NCI-H2171 treated with DMSO at 0.1 percent for 48 hours (cell line): ENCODE data around the gene BFSP1.
A peak's percentile ranks its signal among the peaks of the same experiment; 100 is the strongest.

Source experiments
- DNase-seq: peaks from one replicate; lab custom pipeline; 2025; lab: John Stamatoyannopoulos, UW

Gene BFSP1

DNA sequence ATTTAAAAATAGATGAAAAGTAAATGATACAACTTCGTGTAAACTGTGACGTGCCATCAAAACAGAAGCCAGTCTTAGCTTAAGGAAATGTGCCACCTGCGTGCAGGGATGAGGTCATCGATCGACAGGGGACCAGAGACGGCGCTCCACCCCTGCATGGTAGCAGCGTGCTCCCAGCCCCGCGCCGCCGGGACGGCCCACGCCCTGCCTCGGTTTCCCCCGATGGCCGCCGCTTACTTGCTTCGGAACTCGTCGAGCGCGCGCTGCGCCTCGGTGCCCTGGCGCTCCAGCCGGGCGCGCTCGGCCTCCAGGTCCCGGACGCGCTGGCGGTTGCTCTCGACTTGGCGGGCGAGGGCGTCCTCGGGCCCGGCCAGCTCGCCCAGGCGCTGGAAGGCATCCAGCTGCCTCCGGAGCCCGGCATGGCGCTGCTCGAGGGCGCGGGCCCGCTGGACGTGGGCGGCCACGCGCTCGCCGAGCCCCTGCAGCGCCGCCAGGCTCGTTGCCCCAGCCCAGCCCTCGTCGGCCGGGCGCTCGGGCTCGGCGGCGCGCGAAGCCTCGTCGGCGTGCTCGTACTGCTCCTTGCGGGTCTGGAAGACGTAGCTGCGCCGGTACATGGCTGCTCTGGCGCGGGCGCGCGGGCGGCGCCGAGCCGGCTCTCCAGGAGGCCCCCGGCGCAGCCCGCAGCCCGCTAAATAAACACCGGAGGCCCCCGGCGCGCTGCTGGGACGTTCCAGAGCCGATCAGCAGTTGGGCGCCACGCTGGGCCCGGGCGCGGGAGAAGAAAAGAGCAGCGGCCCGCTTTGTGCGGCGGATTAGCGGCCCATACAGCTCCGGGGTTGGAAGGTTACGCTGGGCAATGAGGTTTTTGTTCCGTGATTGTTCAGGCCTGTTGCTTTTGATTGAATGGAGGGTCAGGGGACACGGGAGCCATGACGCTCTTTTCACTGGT is at the start of gene BFSP1:
Gene BFSP1 (minus strand): TSS at position 664 of the 949 bp plus-strand sequence. CDS start 50 bp downstream, at position 614.
- DNase-seq = peak; percentile 76

DNA sequence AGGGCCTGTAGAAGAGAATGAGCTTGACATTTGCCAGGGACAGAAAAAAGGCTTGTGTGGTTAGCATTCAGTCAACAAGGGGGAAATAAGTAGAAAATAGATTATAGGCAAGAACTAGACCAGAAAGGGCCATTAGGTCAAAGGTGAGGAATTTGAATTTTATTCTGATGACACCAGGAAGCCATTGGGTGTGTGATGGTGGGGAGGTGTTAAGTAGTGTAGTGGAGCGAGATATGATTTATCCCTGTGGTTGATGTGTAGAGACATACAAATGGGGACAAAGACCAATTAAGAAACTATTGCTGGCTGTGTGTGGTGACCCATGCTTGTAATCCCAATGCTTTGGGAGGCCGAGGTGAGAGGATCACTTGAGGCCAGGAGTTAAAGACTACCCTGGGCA is 49.7 kb upstream of the BFSP1 start:
- DNase-seq = no peak

DNA sequence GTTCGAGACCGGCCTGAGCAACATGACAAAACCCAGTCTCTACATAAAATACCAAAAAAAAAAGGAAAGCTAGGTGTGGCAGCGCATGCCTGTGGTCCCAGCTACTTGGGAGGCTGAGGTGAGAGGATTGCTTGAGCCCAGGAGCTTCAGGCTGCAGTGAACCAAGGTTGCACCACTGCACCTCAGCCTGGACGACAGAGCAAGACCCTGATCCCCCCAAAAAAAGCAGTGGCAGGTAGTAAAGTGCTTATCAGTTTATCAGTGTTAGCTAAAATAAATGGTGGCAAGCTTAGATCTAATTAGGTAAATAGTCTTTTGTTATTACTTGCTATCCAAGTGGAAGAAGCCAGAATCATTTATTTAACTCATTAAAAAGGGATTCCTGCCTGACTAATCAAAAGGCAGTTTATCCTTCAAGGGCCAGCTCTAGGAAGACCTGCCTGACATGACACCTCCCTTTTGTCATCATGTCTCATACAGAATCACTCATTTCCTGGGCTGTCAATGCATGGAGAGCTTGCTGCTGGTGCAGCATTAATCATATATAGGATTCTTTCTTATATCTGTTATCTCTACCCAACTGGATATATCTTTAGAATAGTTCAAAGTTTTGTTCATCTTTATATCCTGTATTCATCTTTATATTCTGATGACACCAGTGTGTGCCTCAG is 48.3 kb upstream of the BFSP1 start:
- no peak for DNase-seq

DNA sequence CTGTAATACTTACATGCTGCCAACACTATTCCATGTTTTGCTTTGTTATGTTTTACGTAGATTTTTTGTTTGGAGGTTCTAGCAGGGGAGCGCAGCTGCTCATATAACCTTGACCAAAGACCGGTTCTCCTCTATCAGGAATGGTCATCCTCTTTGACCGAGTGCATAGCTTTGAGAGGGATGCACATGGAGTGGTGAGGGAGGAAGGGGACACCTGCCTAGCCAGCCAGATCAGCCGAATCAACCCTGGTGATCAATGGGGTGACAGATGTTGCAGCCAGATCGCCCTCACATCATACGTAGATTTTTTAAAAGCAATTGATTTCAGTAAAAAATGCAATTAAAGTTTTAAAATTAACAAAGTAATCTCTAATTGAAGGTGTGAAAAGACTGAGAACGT is 45.0 kb upstream of the BFSP1 start:
- no peak for DNase-seq

DNA sequence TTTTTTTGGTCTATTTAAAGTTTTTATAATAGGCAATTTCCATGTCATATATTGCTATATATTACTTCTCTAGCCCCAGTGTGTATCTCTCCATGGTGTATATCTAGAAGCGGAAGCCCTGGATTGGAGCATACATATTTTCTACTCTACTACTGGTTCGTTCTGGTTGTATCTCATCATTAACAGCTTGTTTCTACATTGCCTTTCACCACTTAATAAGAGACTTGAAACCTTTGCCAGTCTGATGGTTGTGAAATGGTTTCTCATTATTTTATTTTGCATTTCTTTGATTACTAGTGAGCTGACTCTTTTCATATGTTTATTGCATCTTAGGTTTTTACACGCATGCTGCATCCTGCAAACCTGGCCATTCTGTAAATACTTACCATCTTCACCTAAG is 42.3 kb upstream of the BFSP1 start:
- DNase-seq = no peak

DNA sequence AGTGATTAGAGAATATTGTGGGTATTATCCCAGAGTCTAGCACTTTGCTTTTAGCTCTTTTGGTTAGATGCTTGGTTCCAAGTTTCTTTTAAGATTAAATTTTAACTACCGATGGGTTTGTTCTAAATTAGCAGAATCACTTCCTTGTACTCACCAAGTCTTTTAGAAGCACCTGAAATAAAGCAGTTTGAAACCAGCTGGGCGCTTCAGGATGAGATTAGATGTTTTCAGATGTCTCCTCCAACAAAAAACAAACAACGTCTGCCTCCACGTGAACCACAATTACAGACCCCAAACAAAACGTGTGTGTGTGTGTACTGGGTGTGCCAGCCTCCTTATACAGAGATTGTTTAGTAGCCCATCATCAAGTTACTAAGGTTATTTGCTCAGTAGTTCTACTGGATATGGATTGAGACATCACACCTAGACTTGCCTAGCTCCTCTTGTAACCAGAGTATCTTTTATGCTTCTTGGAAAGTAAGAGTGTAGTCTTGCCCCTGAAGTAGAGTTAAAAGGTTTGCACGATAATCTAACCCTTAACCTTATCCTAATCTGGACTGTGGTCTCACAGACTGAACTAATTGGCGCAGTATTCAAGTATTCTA is 41.0 kb upstream of the BFSP1 start:
- peak; percentile 40 for DNase-seq

DNA sequence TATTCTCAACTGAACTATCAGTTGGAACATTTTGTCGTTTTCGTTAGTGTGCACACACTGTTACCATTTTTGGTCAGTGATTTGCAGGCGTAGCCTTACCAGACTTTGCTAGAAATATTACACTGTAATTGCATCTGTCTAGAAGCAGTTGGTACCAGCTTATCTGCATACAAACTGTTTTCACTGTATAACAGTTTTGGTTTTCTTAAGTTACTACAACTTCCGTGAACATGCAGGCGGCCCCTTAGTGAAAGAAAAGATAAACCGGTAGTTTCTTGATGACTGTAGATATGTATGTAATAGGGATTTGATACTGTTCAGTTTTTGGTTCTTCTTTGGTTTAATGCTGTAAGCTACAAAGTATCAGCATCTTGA is 40.0 kb upstream of the BFSP1 start:
- no peak for DNase-seq

DNA sequence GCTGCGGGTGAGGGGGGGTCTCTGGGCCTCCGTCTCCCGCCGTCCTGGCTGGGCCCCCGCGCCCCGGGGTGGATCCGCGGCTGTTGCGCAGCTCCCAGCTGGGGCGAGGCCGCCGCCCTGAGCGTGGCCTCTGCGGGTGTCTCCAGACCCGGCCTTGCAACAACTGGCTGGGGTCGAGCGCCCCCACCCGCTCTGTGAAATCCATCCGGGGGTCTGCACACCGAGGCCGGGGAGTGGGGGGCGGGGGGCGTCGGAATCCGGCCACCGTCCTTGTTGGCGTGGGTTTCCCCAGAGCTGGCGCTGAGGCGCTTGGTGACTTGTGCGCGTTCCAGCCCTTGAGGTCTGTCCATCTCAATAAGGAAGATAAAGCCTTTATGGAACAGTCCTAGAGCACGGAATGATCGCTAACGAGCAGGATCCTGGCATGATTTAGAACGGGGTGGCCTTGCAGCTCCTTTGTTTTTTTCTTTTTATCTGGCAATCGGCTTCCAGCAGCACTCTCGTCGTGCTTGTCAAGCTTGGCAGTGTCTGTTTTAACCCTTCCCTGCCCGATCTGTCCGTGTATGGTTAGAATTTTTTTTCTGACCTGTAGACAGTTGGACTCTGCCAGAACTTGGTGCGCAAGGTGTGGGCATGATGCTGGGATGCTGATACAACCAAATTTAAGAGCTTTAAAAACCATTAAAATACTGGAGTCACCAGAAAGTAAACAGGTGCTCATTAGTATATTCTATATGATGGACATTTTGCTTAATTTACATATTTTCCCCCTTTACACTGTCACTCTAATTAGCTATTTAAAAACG is 39.4 kb upstream of the BFSP1 start:
- DNase-seq = peak; percentile 69

DNA sequence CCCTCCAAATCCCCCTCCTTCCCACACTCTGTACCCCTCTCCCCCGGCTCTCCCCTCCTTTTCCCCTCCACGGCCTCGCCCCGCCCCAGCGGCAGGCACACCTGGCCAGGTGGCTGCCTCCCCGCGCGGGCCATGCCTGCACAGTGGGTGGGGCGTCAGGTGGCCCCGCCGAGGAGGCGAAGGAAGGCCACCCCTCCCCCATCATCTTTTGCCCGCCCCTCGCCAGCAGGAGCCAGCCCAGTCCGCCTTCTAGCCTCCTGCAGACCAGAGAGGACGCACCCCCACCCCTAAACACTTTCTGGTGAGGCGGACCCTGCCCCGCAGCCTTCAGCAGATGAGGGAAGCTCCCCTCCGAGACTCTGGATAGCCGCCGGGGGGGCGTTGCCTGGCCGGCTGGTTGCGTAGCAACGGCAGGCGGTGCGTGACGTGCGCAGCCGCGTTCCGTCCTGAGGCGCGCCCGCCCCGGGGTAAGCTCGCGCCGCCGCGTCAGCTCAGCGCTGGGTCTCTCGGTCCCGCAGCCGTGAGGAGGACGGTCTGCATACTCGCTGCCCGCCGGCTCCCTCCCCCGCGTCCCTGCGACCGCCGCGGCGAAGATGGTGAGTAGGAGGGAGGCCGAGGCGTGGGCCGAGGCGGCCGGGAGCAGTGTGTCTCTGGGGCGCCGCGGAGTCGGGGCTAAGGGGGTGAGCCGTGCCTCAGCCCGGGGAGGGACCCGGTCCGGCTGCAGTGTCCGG is 38.6 kb upstream of the BFSP1 start, which contains the start of gene DSTN:
Gene DSTN (plus strand): TSS at position 460 of the 731 bp plus-strand sequence. CDS start 134 bp downstream, at position 594.
- DNase-seq = peak; percentile 95

DNA sequence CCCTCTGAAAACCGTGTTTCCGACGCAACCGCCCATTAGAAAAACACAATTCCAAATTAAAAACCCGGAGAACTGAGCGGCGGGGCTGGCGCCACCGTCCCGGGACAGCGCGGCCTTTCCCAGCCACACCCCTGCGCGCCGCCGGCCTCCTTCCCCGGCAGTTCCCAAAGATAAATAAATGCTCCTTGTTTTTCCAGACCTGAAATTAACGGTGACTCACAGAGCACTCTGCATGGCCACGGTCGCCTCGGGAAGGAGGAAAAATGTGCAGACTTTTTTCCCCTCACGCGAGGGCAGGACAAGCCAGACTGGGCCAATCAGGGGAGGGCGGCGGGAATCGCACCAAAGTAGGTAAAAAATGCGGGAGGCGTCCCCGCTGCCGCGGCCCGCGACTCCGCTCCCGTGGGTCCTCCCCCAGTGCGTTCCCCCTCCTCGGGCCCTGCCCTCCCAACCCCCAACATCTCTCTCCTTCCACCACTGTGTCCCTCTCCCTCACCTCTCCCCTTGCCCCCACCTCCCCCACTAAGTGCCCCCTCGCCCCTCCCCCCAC is 37.9 kb upstream of the BFSP1 start:
- peak; percentile 89 for DNase-seq

DNA sequence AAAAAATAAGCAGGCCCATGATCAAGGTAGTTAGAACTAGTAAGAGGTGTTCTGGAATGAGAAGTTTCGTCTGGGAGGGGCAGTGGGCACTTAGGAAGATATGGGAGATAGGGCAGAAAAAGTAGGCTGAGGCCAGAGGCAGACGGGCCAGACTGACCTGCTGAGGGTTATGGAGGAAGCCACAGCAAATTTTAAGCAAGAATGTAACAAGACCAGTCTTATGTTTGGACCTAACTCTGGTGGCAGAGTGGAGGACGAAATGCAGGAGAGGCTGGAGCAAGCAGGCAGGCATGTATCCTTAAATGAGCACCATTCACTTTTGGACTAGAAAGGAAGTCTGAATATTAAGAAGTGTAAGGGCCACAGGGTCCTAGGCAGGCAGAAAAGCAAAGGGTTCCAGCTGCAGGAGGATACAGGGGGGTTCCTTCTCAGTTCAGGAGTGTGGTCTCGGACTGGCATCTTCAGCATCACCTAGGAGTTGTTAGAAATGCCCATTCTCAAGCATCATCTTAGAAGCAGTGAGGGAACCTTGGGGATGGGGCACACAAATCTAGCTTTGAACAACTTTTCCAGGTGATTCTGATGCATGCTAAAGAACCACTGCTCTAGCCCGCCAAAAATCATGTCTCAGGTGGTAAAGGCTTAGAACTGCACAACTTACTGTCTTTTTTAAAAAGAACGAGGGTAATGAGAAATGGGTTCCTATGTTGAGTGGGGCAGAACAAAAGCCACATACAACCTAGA is 37.0 kb upstream of the BFSP1 start:
- DNase-seq = peak; percentile 26

DNA sequence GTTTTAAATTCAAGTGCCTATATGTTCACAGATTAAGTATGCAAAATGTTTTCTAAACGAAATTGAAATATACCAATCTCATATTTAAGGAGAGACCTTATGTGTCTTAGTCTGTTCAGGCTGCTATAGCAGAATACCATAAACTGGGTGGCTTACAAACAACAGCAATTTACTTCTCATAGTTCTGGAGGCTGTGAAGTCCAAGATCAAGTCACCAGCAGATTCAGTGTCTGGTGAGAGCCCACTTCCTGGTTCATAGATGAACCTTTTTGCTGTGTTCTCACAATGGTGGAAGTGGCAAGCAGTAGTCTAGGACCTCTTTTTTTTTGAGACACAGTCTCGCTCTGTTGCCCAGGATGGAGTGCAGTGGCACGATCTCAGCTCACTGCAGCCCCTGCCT is 35.2 kb upstream of the BFSP1 start:
- DNase-seq = no peak

DNA sequence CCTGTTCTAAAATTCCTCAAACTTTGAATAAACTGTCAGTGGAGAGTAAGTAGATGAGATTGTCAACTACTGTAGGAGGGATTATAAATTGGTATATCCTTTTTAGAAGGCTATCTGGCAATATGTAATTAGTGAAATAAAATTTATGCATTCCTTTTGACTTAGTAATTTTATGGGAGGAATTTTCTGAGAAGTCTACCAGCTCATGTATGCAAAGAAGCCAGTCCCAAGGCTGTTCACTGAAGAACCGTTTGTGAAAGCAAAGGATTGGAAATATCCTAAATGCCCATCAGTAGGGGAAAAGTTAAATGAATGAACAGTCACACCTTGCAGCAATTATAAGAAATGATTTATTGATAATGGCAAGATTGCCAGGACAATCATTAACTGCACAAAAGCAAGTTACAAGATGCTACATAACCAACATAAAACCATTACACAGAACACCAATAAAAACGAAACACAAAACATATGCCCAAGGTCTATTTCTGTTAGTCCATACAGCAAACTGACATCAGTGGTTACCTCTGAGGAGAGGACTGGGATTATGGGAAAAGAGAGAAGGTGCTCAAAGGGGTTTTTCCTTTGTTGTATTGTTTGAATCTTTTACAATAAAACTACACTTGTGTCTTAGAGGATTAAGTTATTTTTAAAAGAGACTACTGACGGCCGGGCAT is 34.1 kb upstream of the BFSP1 start:
- no peak for DNase-seq

DNA sequence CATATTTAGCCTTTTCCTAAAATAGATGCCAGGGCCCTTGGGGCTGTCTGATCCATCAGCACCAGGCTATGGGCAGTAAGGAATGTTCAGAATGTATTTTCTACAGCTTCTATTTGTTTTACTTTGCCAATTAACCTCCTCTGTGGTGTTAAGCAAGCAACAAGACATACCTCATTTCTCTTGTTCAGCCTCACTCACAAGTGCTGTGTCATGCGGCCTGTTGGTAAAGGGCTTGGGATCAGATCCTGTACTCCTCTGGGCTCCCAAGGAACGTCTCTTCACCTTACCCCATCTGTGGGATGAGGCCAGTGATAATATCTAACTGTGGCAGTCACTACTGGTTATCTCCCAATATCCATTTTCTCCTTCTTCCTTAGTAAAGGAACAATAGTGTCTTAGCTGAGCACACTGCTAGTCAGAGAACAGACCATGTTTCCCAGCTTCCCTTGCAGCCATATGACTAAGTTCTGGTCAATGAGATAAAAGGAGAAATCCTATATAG is 31.7 kb upstream of the BFSP1 start:
- DNase-seq = no peak

DNA sequence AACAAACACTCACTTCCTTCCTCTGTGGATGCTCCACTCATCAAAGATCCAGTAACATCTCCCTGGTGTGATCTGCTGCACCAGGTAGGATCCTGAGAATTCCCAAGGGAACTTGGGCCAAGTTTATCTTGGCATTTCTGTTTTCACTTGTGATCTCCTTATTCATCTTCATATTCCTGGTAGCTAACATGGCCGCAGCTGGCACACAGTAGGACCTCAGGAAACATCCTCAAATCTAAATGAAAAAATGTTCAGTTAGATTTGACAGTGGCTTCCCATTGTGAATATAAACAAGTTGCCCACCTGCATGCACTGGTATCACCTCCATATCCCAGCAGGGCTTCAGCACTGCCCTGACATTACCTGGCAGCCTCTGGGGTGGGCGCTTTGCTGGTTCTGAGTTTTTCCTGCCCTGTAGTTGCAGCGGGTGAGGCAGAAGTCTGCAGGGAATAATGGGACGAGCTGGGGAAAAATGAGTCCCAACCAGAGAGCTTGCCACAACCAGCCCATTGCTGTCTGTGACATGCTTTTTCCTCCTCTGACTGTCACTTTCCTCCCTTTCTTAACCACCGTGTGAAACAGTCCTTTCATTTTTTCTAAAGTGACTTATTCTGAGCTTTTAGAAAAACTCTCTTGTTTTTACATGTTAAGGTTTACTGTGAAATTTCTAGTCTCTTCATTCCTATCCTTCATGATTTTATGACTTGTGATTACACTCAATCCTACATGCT is 29.3 kb upstream of the BFSP1 start:
- DNase-seq = no peak

DNA sequence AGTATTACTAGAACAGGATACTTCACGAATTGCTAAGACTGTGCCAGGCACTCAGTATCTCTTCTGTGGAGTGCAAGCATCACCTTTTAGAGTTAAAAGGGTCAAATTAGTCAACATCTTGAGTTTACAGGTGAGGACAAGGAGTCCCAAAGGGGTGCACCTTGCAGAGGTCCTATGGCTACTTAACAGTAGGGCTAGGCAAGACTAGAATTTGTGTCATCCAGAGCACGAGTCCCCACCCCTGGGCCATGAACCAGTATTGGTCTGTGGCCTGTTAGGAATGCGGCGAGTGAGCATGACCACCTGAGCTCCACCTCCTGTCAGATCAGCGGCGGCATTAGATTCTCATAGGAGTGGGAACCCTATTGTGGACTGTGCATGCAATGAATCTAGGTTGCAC is 28.2 kb upstream of the BFSP1 start:
- DNase-seq = no peak

DNA sequence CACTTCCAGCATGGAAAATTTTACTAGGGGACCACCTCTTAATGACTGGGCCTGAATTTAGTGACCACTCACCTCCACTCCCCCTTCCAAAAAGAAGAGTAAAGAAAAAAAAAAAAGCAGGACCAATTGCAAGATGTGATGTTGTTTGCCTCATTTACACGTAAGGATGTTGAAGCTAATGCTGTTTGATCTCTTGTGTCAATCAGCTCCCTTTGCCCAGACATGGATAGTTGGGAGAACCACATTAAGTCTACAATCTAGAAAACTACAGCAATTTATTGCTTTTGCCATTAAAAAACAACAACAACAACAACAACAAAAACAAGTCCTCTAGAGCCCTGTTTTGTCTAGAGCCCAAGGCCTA is 27.7 kb upstream of the BFSP1 start:
- DNase-seq = no peak

DNA sequence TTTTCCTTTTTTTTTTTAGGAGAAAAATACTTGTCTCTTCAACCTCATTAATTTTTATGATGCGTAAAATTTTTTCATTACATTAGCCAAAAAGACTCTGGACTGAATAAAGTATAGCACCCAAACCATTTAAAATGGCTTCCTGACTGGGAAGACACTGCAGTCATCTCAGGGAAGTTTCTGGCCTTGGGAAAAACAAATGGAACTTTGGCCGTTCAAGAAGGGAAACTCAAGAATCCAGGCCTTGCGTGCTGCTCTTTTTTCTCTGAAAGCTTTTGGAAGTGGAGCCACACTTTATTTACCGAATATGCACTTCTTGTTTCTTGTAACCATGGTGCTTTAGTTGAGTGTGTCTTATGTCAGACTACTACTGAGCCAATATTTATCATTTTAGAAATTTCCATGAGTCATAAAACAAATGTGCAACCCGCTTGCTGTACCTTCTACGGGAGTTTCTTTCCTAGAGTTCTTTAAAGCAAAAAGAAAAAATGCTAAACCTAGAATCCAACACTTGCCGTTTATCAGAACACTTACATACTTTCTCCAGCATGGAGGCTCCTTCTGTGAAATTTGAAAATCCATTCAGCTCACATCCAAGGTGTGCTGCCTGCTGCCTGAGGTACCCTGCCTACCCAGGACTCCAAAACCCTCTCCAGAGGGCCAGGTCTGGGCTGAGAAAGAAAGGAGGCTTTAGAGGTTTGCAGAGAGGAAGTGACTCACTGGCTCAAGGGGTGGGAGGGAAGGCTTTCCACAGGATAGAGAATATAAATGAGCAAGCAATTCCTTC is 27.2 kb upstream of the BFSP1 start:
- no peak for DNase-seq
